Measurements from ENCODE around the gene BGN. TPM values are rescaled to one million over a fixed set of nuclear protein-coding genes. Genes with fewer than 3 reads are reported as not detected.

Gene BGN
- total RNA-seq, 2 donors from 2014 or later = 141 to 206 TPM

DNA sequence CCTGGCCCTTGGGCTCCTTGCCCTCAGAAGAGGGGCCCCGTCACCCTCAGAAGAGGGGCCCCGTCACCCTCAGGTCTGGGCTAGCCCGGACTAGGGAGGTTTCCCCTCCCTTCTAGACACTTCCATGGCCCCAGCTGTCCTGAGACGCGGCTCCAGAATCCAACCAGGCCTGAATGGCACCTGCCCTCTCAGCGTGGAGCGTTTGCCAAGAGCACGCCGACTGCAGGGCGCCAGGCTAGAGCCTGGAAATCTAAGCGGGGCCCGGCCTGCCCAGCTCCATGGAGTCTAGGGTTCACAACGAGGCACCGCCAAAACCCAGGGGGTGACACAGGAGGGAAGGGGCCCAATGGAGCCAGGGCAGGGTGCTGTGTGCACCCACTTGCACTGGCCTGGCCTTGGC is 14.8 kb downstream of the BGN start:
- peaks cover 0 to 3% of the 10 kb centered on the region in 2 donors for H3K4me1 ChIP-seq
- no peaks in the 10 kb centered on the region for H3K9me3 ChIP-seq
- no peak for DNase-seq (ENCODE audit: low spot score)
- no peak overlapping the region for H3K4me3 ChIP-seq
- no peak overlapping the region for H3K27ac ChIP-seq
- H3K27me3 ChIP-seq = no peaks in the 10 kb centered on the region
- no peaks in the 10 kb centered on the region for H3K36me3 ChIP-seq
- TF ChIP-seq, protein P1, sequence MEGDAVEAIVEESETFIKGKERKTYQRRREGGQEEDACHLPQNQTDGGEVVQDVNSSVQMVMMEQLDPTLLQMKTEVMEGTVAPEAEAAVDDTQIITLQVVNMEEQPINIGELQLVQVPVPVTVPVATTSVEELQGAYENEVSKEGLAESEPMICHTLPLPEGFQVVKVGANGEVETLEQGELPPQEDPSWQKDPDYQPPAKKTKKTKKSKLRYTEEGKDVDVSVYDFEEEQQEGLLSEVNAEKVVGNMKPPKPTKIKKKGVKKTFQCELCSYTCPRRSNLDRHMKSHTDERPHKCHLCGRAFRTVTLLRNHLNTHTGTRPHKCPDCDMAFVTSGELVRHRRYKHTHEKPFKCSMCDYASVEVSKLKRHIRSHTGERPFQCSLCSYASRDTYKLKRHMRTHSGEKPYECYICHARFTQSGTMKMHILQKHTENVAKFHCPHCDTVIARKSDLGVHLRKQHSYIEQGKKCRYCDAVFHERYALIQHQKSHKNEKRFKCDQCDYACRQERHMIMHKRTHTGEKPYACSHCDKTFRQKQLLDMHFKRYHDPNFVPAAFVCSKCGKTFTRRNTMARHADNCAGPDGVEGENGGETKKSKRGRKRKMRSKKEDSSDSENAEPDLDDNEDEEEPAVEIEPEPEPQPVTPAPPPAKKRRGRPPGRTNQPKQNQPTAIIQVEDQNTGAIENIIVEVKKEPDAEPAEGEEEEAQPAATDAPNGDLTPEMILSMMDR (IDR thresholded peaks at IDR 0.05) = no peak

DNA sequence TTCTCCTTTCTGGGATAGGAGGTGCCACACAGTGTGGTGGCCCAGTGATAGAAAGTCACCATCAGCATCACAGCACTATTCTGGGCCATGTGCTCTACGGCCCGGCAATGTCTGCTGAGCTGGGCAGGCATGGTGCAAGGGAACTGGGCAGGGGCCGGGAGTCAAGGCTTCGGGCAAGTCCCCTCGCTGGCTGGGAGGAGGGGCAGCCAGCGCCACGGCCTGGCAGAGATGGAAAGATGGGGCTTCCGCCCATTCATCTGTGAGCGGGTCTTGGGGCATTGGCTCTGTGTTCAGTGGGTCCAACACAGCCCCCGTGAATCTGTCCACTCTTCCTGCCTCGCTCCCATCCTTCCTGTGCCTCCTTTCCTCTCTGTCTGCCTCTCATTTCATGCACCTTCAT is 15.6 kb downstream of the BGN start:
- DNase-seq (ENCODE audit: low spot score) = no peak
- TF ChIP-seq, protein P1 (IDR thresholded peaks at IDR 0.05) = no peak
- H3K4me3 ChIP-seq = no peak overlapping the region
- H3K9me3 ChIP-seq = no peaks in the 10 kb centered on the region
- peaks cover 0 to 3% of the 10 kb centered on the region in 2 donors for H3K4me1 ChIP-seq
- H3K36me3 ChIP-seq = no peaks in the 10 kb centered on the region
- H3K27me3 ChIP-seq = no peaks in the 10 kb centered on the region
- no peak overlapping the region for H3K27ac ChIP-seq

DNA sequence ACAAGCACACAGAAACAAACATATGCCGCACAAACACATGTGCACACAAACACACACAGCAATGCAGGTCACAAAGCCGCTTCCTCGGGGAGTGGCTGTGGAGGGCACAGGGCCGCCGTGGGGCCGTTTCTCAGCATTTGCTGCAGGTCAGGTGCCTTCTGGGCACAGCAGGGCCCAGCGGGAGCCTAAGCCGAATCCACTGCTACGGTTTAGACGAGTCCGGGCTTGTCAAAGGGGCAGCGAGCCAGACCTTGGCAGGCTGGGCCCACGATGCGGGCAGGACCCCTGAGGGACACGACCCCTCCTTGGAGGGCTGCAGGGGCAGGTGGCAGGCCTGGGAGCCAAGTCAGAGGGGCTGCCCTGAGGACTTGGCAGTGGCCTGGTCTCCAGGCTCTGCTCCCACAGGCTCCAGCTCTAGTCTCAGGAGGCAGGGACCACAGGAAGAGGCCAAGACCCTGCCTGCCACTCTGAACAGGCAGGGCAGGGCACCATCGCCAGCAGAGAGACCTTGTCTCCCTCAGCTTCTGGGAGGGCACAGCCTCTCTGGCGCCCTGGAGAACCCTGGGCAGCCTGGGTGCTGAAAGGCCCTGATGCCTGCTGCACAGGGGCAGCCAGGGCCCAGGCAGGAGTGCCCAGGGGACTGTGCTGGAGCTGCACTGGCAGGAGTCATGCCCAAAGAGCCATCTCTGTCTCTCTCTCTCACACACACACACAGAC is 17.2 kb downstream of the BGN start:
- Histone ChIP-seq H3K27me3 (no peaks in the 10 kb centered on the region), H3K36me3 (no peaks in the 10 kb centered on the region), H3K4me3 (no peak overlapping the region), H3K9me3 (no peaks in the 10 kb centered on the region), H3K27ac (no peak overlapping the region), H3K4me1 (peaks cover 0 to 3% of the 10 kb centered on the region in 2 donors)
- no peak for DNase-seq (ENCODE audit: low spot score)
- TF ChIP-seq, protein P1 (IDR thresholded peaks at IDR 0.05) = no peak

DNA sequence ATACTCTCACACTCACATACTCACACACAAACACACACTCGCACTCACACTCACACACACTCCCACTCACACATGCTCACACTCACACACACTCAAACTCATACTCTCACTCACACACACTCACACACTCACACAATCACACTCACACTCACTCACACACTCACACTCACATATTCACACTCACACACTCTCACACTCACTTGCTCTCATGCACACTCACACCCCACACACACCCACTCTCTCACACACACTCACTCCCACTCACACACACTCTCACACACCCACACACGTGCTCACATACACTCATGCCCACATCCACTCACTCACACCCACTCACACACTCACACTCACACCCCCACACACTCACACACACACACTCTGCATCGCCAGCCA is 17.7 kb downstream of the BGN start:
- Histone ChIP-seq H3K4me3 (no peak overlapping the region), H3K4me1 (no peaks in the 10 kb centered on the region), H3K36me3 (no peaks in the 10 kb centered on the region), H3K27ac (no peak overlapping the region), H3K9me3 (no peaks in the 10 kb centered on the region), H3K27me3 (no peaks in the 10 kb centered on the region)
- TF ChIP-seq, protein P1 (IDR thresholded peaks at IDR 0.05) = no peak
- no peak for DNase-seq (ENCODE audit: low spot score)

DNA sequence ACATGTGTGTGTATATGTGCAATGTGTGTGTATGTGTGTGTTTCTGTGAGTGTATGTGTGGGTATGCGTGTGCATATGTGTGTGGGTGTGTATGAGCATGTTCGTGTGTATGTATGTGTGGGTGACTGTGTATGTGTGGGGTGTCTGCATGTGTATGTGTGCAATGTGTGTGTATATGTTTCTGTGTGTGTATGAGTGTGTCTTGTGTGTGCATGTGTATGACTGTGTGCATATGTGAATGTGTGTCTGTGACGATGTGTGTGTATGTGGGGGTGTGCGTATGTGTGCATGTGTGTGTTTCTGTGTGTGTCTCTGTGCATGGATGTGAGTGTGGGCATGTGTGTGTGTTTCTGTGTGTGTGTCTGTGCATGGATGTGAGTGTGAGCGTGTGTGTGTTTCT is 18.5 kb downstream of the BGN start:
- Histone ChIP-seq H3K4me3 (no peak overlapping the region), H3K36me3 (no peaks in the 10 kb centered on the region), H3K27me3 (peaks cover 0 to 3% of the 10 kb centered on the region in 2 donors), H3K4me1 (no peaks in the 10 kb centered on the region), H3K27ac (no peak overlapping the region), H3K9me3 (no peaks in the 10 kb centered on the region)
- no peak for DNase-seq (ENCODE audit: low spot score)
- TF ChIP-seq, protein P1 (IDR thresholded peaks at IDR 0.05) = no peak

DNA sequence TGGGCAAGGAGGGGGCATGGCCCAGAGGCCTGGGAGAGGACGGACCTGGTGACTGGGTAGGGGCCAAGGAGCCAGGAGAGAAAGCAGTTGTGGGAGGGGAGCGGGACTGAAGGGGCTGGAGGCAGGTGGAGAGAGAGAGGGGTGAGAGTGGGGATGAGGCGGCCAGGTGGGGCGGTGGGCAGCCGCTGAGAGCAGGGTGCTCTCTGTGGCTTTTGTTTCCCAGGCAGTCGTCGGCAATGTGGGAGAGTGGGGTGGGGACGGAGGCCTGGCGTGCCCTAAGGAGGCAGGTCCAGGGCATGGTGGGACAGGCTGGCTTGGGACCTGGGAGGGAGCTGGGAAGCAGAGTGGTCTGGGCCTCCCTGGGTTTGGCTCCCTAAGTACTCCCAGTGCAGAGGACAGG is 19.5 kb downstream of the BGN start:
- H3K4me1 ChIP-seq = no peaks in the 10 kb centered on the region
- no peaks in the 10 kb centered on the region for H3K9me3 ChIP-seq
- H3K4me3 ChIP-seq = no peak overlapping the region
- DNase-seq (ENCODE audit: low spot score) = no peak
- H3K27me3 ChIP-seq = peaks cover 0 to 12% of the 10 kb centered on the region in 2 donors
- no peak overlapping the region for H3K27ac ChIP-seq
- TF ChIP-seq, protein P1 (IDR thresholded peaks at IDR 0.05) = no peak
- H3K36me3 ChIP-seq = no peaks in the 10 kb centered on the region
